ENCODE results near the gene ESF1.

Gene ESF1

DNA sequence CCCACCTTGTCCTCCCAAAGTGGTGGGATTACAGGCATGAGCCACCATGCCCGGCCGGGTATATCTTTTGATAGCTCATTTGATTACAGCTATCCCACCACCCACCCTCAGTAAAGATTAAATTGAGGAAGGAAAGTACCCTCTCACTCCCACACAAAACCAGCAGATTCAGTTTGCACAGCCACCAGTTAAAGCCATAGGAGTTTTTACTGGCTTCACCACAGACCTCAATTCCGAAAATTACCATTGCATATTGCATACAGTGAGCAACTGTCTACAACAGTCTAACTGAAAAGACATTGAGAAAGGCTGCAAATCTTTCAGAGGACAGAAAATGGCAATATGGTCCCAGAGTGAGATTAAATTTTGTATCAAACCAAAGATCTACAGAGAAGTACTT lies 34.9 kb downstream of the ESF1 start:
- H3K4me3 ChIP-seq (replicated peaks; ENCODE audit: insufficient read depth, low read length): no peak overlapping the region
- DNase-seq (ENCODE audit: low read depth in 1 of 2, low spot score in 1 of 2): peak in 1 of 2 experiments; percentile 49
- H3K27ac ChIP-seq (replicated peaks): peak overlapping the region; percentile 61
- TF ChIP-seq POLR2AphosphoS5 (IDR thresholded peaks at IDR 0.05; ENCODE audit: low read depth) (peak; percentile 55; the same call in 1 of the 2 replicates), SPI1 (IDR thresholded peaks at IDR 0.05; ENCODE audit: borderline replicate concordance, low read depth) (no peak)
- TF ChIP-seq, protein P1, sequence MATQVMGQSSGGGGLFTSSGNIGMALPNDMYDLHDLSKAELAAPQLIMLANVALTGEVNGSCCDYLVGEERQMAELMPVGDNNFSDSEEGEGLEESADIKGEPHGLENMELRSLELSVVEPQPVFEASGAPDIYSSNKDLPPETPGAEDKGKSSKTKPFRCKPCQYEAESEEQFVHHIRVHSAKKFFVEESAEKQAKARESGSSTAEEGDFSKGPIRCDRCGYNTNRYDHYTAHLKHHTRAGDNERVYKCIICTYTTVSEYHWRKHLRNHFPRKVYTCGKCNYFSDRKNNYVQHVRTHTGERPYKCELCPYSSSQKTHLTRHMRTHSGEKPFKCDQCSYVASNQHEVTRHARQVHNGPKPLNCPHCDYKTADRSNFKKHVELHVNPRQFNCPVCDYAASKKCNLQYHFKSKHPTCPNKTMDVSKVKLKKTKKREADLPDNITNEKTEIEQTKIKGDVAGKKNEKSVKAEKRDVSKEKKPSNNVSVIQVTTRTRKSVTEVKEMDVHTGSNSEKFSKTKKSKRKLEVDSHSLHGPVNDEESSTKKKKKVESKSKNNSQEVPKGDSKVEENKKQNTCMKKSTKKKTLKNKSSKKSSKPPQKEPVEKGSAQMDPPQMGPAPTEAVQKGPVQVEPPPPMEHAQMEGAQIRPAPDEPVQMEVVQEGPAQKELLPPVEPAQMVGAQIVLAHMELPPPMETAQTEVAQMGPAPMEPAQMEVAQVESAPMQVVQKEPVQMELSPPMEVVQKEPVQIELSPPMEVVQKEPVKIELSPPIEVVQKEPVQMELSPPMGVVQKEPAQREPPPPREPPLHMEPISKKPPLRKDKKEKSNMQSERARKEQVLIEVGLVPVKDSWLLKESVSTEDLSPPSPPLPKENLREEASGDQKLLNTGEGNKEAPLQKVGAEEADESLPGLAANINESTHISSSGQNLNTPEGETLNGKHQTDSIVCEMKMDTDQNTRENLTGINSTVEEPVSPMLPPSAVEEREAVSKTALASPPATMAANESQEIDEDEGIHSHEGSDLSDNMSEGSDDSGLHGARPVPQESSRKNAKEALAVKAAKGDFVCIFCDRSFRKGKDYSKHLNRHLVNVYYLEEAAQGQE (IDR thresholded peaks at IDR 0.05; ENCODE audit: insufficient replicate concordance, low read depth): no peak
- TF ChIP-seq, protein P2, sequence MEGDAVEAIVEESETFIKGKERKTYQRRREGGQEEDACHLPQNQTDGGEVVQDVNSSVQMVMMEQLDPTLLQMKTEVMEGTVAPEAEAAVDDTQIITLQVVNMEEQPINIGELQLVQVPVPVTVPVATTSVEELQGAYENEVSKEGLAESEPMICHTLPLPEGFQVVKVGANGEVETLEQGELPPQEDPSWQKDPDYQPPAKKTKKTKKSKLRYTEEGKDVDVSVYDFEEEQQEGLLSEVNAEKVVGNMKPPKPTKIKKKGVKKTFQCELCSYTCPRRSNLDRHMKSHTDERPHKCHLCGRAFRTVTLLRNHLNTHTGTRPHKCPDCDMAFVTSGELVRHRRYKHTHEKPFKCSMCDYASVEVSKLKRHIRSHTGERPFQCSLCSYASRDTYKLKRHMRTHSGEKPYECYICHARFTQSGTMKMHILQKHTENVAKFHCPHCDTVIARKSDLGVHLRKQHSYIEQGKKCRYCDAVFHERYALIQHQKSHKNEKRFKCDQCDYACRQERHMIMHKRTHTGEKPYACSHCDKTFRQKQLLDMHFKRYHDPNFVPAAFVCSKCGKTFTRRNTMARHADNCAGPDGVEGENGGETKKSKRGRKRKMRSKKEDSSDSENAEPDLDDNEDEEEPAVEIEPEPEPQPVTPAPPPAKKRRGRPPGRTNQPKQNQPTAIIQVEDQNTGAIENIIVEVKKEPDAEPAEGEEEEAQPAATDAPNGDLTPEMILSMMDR (IDR thresholded peaks at IDR 0.05; ENCODE audit: insufficient read depth, low read length): no peak
- no peaks in the 10 kb centered on the region for H3K27me3 ChIP-seq (ENCODE audit: insufficient read depth, poor library complexity, severe bottlenecking)

DNA sequence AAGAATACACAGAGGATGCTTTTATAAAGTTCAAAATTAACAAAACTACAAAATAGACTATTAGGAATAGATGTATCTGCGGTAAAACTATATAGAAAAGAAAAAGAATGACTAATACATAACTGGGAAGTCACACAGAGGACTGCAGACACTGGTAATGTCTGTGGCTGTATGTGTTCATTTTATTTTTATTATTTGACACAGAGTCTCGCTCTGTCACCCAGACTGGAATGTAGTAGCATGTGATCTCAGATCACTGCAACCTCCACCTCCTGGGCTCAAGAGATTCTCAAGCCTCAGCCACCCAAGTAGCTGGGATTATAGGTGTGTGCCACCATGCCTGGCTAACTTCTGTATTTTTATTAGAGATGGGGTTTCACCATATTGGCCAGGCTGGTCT lies 38.9 kb downstream of the ESF1 start:
- Histone ChIP-seq H3K27ac (replicated peaks) (no peak overlapping the region), H3K4me3 (replicated peaks; ENCODE audit: insufficient read depth, low read length) (no peak overlapping the region), H3K27me3 (ENCODE audit: insufficient read depth, poor library complexity, severe bottlenecking) (no peaks in the 10 kb centered on the region)
- TF ChIP-seq GABPA (IDR thresholded peaks at IDR 0.05; ENCODE audit: low read depth) (no peak), SPI1 (IDR thresholded peaks at IDR 0.05; ENCODE audit: borderline replicate concordance, low read depth) (no peak), POLR2AphosphoS5 (IDR thresholded peaks at IDR 0.05; ENCODE audit: low read depth) (no peak)
- TF ChIP-seq, protein P2 (IDR thresholded peaks at IDR 0.05; ENCODE audit: insufficient read depth, low read length): no peak
- TF ChIP-seq, protein P1 (IDR thresholded peaks at IDR 0.05; ENCODE audit: insufficient replicate concordance, low read depth): no peak
- no peak for DNase-seq (ENCODE audit: low read depth in 1 of 2, low spot score in 1 of 2)

DNA sequence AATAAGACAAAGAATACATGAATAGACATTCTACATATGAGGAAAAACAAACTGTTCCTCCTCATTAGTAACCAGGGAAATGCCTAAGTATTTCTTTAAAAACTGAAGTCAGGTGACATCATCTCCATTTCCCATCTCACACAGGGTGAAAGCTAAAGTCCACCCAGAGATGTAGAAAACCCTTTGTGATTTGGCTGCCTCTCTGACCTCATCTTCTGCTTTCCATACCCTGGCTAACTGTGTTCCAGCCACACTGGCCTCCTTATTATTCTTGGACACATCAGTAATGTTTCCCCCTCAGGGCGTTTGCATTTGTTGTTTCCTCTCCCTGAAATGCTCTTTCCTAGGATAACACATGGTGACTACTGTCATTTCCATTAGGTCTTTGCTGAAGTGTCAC lies 40.4 kb downstream of the ESF1 start:
- no peaks in the 10 kb centered on the region for H3K27me3 ChIP-seq (ENCODE audit: insufficient read depth, poor library complexity, severe bottlenecking)
- no peak for TF ChIP-seq GABPA (IDR thresholded peaks at IDR 0.05; ENCODE audit: low read depth)
- TF ChIP-seq SPI1 (IDR thresholded peaks at IDR 0.05; ENCODE audit: borderline replicate concordance, low read depth): no peak
- TF ChIP-seq, protein P2 (IDR thresholded peaks at IDR 0.05; ENCODE audit: insufficient read depth, low read length): no peak
- TF ChIP-seq, protein P1 (IDR thresholded peaks at IDR 0.05; ENCODE audit: insufficient replicate concordance, low read depth): no peak
- TF ChIP-seq POLR2AphosphoS5 (IDR thresholded peaks at IDR 0.05; ENCODE audit: low read depth): no peak
- no peak overlapping the region for H3K4me3 ChIP-seq (replicated peaks; ENCODE audit: insufficient read depth, low read length)
- no peak for DNase-seq (ENCODE audit: low read depth in 1 of 2, low spot score in 1 of 2)
- no peak overlapping the region for H3K27ac ChIP-seq (replicated peaks)
